Measurements from ENCODE around the gene TXLNA. TPM values are rescaled to one million over a fixed set of nuclear protein-coding genes. Genes with fewer than 3 reads are reported as not detected.
A peak's percentile ranks its signal among the peaks of the same experiment; 100 is the strongest.

The TXLNA gene
- total RNA-seq, 1 donor from 2014 or later = 45.1 TPM

GRCh38 chr1:32187850-32188249 is 8.4 kb downstream of the TXLNA start:
- Histone ChIP-seq H3K27me3 (ENCODE audit: low read depth) (no peaks in the 10 kb centered on the region), H3K4me3 (no peak overlapping the region), H3K27ac (no peak overlapping the region), H3K4me1 (peaks cover 23% of the 10 kb centered on the region), H3K9me3 (no peaks in the 10 kb centered on the region), H3K36me3 (peaks cover 100% of the 10 kb centered on the region)
- no peak for DNase-seq
- ATAC-seq = no peak
- intact Hi-C loops (cut with DNase I) = no loop called here
- TF ChIP-seq CTCF (IDR thresholded peaks at IDR 0.05) = no peak

- intact Hi-C loops (cut with DNase I) = no loop called here
- TF ChIP-seq CTCF (IDR thresholded peaks at IDR 0.05) = no peak
- Histone ChIP-seq H3K9me3 (no peaks in the 10 kb centered on the region), H3K4me1 (peaks cover 4% of the 10 kb centered on the region), H3K4me3 (no peak overlapping the region), H3K27ac (no peak overlapping the region), H3K27me3 (ENCODE audit: low read depth) (no peaks in the 10 kb centered on the region), H3K36me3 (peaks cover 100% of the 10 kb centered on the region)
- no peak for ATAC-seq
- DNase-seq = no peak
Measured at GRCh38 chr1:32192220-32192948, 12.9 kb downstream of the TXLNA start.

GRCh38 chr1:32194984-32195383 is 15.5 kb downstream of the TXLNA start:
- peaks cover 84% of the 10 kb centered on the region for H3K36me3 ChIP-seq
- H3K27ac ChIP-seq = no peak overlapping the region
- no peak for ATAC-seq
- no peaks in the 10 kb centered on the region for H3K9me3 ChIP-seq
- H3K4me1 ChIP-seq = peaks cover 11% of the 10 kb centered on the region
- DNase-seq = no peak
- intact Hi-C loops (cut with DNase I) = no loop called here
- no peak for TF ChIP-seq CTCF (IDR thresholded peaks at IDR 0.05)
- no peaks in the 10 kb centered on the region for H3K27me3 ChIP-seq (ENCODE audit: low read depth)
- no peak overlapping the region for H3K4me3 ChIP-seq

- ATAC-seq = no peak
- no peak overlapping the region for H3K4me3 ChIP-seq
- H3K27me3 ChIP-seq (ENCODE audit: low read depth) = no peaks in the 10 kb centered on the region
- intact Hi-C loops (cut with DNase I) = no loop called here
- H3K4me1 ChIP-seq = peaks cover 14% of the 10 kb centered on the region
- no peak for DNase-seq
- no peak for TF ChIP-seq CTCF (IDR thresholded peaks at IDR 0.05)
- no peak overlapping the region for H3K27ac ChIP-seq
- H3K36me3 ChIP-seq = peaks cover 78% of the 10 kb centered on the region
- no peaks in the 10 kb centered on the region for H3K9me3 ChIP-seq
Measured at GRCh38 chr1:32195531-32195930, 16.1 kb downstream of the TXLNA start.

GRCh38 chr1:32195972-32196823 is 16.7 kb downstream of the TXLNA start:
- H3K4me3 ChIP-seq = no peak overlapping the region
- peak overlapping the region; percentile 13 for H3K27ac ChIP-seq
- no peaks in the 10 kb centered on the region for H3K9me3 ChIP-seq
- no peaks in the 10 kb centered on the region for H3K27me3 ChIP-seq (ENCODE audit: low read depth)
- DNase-seq = no peak
- no peak for ATAC-seq
- intact Hi-C loops (cut with DNase I) = no loop called here
- TF ChIP-seq CTCF (IDR thresholded peaks at IDR 0.05) = no peak
- H3K36me3 ChIP-seq = peaks cover 72% of the 10 kb centered on the region
- H3K4me1 ChIP-seq = peaks cover 16% of the 10 kb centered on the region

Measured in lower lobe of right lung (tissue), 2 donors.